ENCODE measurements around the gene PEAR1.
"Not testable (repeated sequence)": the region's sequence is repeated elsewhere in the genome, so short reads cannot be mapped to it uniquely, and the experiment has no call there.

The PEAR1 gene

GRCh38 chr1:156923670-156924477 lies 30.4 kb downstream of the PEAR1 start:
- no peak for DNase-seq

- DNase-seq = no peak
Observed at GRCh38 chr1:156924478-156925153, 31.1 kb downstream of the PEAR1 start.

DNA sequence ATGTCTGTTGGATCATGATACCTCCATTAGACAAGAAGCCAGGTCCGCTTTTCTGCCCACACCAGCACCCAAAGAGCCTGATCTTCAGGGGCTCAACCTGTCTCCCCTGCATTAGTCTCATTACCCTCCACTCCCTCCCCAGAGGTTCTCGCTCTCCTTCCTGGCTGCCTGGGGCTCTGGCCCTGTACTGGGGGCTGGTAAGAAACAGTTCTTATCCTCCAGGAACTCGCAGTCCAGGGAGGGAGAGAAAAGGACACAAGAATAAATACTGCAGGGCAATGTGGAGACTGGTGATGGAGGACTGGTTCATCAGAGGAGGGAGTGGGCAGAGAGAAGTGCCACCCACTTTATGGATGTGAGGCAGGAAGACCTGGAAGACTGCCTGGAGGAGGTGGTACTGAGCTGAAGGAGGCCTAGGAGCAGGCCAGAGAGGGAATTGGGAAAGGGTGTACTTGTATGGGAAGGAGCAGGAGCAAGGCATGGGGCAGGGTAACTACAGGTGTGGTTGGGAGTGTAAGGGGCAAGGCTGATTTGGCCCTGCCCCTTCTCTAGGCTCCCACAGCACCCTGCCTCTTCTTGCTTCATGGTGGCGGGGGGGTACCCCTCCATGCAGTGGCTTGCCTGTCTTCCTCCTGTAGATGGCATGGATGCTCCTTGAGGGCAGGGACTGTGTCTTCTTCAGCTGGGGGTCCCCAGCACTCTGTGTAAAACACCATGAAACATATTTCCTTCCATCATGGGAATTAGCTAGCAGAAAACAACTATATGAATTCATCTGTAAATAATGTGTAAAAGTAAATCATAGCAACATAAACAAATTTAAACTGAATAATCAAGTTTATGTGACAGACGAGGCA lies 31.9 kb downstream of the PEAR1 start:
- DNase-seq = no peak

GRCh38 chr1:156926175-156926574 lies 32.7 kb downstream of the PEAR1 start:
- DNase-seq = no peak

- not testable (repeated sequence) for DNase-seq
Observed at GRCh38 chr1:156926695-156927094, 33.2 kb downstream of the PEAR1 start.

GRCh38 chr1:156927215-156928042 lies 33.9 kb downstream of the PEAR1 start:
- DNase-seq = peak in 1 of 2 experiments; percentile 29

GRCh38 chr1:156928043-156928602 lies 34.6 kb downstream of the PEAR1 start:
- no peak for DNase-seq

- no peak for DNase-seq
Observed at GRCh38 chr1:156929596-156930238, 36.2 kb downstream of the PEAR1 start.

DNA sequence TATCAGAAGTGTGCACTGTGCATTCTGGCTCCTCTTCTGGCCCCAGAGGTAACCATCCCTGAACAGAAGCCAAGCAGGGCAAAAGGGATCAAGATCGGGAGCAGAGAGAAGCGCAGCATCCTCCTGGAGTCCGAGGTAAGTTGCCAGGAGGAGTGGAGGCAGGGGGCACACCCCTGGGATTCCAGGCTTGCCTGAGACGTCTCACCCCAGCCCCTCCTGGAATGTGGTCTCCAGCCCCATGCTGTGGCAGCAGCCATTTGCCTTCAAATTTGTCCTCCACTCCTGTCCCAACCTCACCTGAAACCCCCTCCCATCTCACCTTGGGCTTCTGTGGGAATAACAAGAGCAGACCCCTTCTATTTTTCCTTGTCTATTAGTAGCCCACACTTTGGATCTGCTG lies 37.0 kb downstream of the PEAR1 start:
- no peak for DNase-seq

- DNase-seq = no peak
Observed at GRCh38 chr1:156931211-156931952, 37.9 kb downstream of the PEAR1 start.

GRCh38 chr1:156931974-156932710 lies 38.6 kb downstream of the PEAR1 start:
- DNase-seq = no peak

- no peak for DNase-seq
Observed at GRCh38 chr1:156933136-156933535, 39.6 kb downstream of the PEAR1 start.

GRCh38 chr1:156935505-156936128 lies 42.1 kb downstream of the PEAR1 start:
- DNase-seq = no peak

GRCh38 chr1:156936191-156936590 lies 42.7 kb downstream of the PEAR1 start:
- no peak for DNase-seq

- DNase-seq = no peak
Observed at GRCh38 chr1:156936721-156937220, 43.3 kb downstream of the PEAR1 start.

GRCh38 chr1:156937883-156938282 lies 44.4 kb downstream of the PEAR1 start:
- DNase-seq = no peak

- DNase-seq = no peak
Observed at GRCh38 chr1:156938813-156939212, 45.3 kb downstream of the PEAR1 start.

GRCh38 chr1:156939786-156940334 lies 46.3 kb downstream of the PEAR1 start:
- no peak for DNase-seq

DNA sequence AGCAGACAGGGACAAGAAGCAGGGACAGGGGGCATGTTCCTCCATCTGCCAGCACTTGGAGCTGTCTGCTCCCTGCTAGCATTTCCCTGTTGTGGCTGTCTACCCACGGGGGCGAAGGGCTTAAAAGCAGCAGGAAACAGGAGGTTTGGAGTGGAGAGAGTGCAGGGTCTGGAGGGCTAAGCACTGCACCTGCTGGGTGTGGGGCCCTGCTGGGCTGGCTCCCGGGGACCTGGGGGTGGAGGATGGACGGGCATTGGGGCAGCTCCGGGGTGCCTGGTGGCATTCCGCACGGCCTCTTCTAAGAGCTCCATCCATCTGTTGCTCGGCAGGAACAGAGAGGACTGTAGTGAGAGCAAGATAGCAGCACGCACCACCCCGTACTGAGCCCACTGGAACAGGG lies 48.2 kb downstream of the PEAR1 start:
- DNase-seq = no peak

Data from SW 1271 (cell line).